CD14-positive monocyte (primary cell): ENCODE data around the gene NVL. TPM values are rescaled to one million over a fixed set of nuclear protein-coding genes. Genes with fewer than 3 reads are reported as not detected.

Source experiments
- DNase-seq, 3 donors: peaks; one replicate each; pipeline ENCODE4 v3.0.0-alpha.2; 2011 to 2022
- H2AFZ ChIP-seq: 2 replicates; pipeline ENCODE4 v1.6.0; 2012; ENCODE audit warnings: mild to moderate bottlenecking, low read depth, low read length, inconsistent platforms; ENCODE audit not compliant: insufficient read depth, poor library complexity, severe bottlenecking
- H3K27ac ChIP-seq, 2 donors: 1 replicate in 1 of 2; 2 replicates in 1 of 2; pipeline ENCODE4 v1.5.1; 2012 to 2013; ENCODE audit warnings: low read length in 2 of 2, control low read depth in 1 of 2, inconsistent platforms in 1 of 2, low read depth in 1 of 2, mild to moderate bottlenecking in 1 of 2
- H3K27me3 ChIP-seq, 2 donors: one replicate each; pipeline versions ENCODE4 v1.6.0 to v1.6.1; 2011 to 2013; ENCODE audit warnings: low read length in 2 of 2; ENCODE audit not compliant: control insufficient read depth in 2 of 2, insufficient read depth in 2 of 2
- H3K36me3 ChIP-seq, 2 donors: replicated peaks in 1 of 2; 1 replicate in 1 of 2; 2 replicates in 1 of 2; pipeline versions ENCODE4 v1.5.1 to v1.6.1; 2012 to 2013; ENCODE audit warnings: low read length in 2 of 2, control low read depth in 1 of 2, inconsistent platforms in 1 of 2, mild to moderate bottlenecking in 1 of 2; ENCODE audit not compliant: insufficient read depth in 2 of 2, control insufficient read depth in 1 of 2
- H3K4me1 ChIP-seq, 2 donors: 1 replicate in 1 of 2; 2 replicates in 1 of 2; pipeline versions ENCODE4 v1.5.1 to v1.6.1; 2012 to 2013; ENCODE audit warnings: low read length in 2 of 2, control low read depth in 1 of 2, inconsistent platforms in 1 of 2, mild to moderate bottlenecking in 1 of 2, moderate library complexity in 1 of 2; ENCODE audit not compliant: insufficient read depth in 2 of 2, control insufficient read depth in 1 of 2
- H3K4me2 ChIP-seq: replicated peaks from 2 replicates; pipeline ENCODE3; 2012; ENCODE audit warnings: low read length, moderate library complexity, mild to moderate bottlenecking; ENCODE audit not compliant: poor library complexity, severe bottlenecking; ENCODE audit errors: extremely low read depth
- H3K4me3 ChIP-seq, 3 experiments: fragments of 200-600 bp in 1 of 3; sonication (generic) in 1 of 3; replicated peaks in 1 of 3; 1 replicate in 2 of 3; 2 replicates in 1 of 3; pipeline ENCODE4 v1.5.1; 2011 to 2013; ENCODE audit warnings: low read length in 3 of 3, mild to moderate bottlenecking in 3 of 3, control low read depth in 2 of 3, low read depth in 2 of 3, inconsistent platforms in 1 of 3, moderate library complexity in 1 of 3
- H3K79me2 ChIP-seq: 2 replicates; pipeline ENCODE4 v1.6.0; 2012; ENCODE audit warnings: mild to moderate bottlenecking, control low read depth, inconsistent platforms, low read length, moderate library complexity; ENCODE audit not compliant: insufficient read depth
- H3K9ac ChIP-seq: 2 replicates; pipeline ENCODE4 v1.6.0; 2017; ENCODE audit warnings: low read length, mild to moderate bottlenecking; ENCODE audit not compliant: insufficient read depth, poor library complexity, severe bottlenecking
- H3K9me3 ChIP-seq, 2 donors: replicated peaks in 1 of 2; 1 replicate in 1 of 2; 2 replicates in 1 of 2; pipeline versions ENCODE4 v1.5.1 to v1.6.1; 2012 to 2013; ENCODE audit warnings: low read length in 2 of 2, control low read depth in 1 of 2; ENCODE audit not compliant: control insufficient read depth in 1 of 2, insufficient read depth in 1 of 2
- H4K20me1 ChIP-seq: 2 replicates; pipeline ENCODE4 v1.6.0; 2012; ENCODE audit warnings: mild to moderate bottlenecking, low read length, control low read depth, moderate library complexity; ENCODE audit not compliant: insufficient read depth
- H3K27ac Mint-ChIP-seq, 7 donors: one replicate each; pipeline ENCODE4 v1.8.0; 2020; ENCODE audit warnings: mild to moderate bottlenecking in 7 of 7, mixed read lengths in 7 of 7, moderate library complexity in 6 of 7, inconsistent platforms in 2 of 7
- H3K27me3 Mint-ChIP-seq, 3 donors: one replicate each; pipeline ENCODE4 v1.8.0; 2021 to 2022; ENCODE audit warnings: low read depth in 3 of 3, mild to moderate bottlenecking in 3 of 3, mixed read lengths in 3 of 3, moderate library complexity in 3 of 3, inconsistent platforms in 1 of 3
- H3K36me3 Mint-ChIP-seq, 2 donors: one replicate each; pipeline ENCODE4 v1.8.0; 2020; ENCODE audit warnings: mixed read lengths in 2 of 2, inconsistent platforms in 1 of 2, mild to moderate bottlenecking in 1 of 2
- H3K4me1 Mint-ChIP-seq: one replicate; pipeline ENCODE4 v1.8.0; 2020; ENCODE audit warnings: mild to moderate bottlenecking, mixed read lengths
- H3K4me3 Mint-ChIP-seq, 2 donors: one replicate each; pipeline ENCODE4 v1.8.0; 2020; ENCODE audit warnings: mild to moderate bottlenecking in 2 of 2, mixed read lengths in 2 of 2, moderate library complexity in 1 of 2
- H3K9me3 Mint-ChIP-seq, 7 donors: one replicate each; pipeline ENCODE4 v1.8.0; 2020 to 2022; ENCODE audit warnings: mixed read lengths in 7 of 7, mild to moderate bottlenecking in 6 of 7, moderate library complexity in 6 of 7, inconsistent platforms in 2 of 7
- WGBS: methylation state at CpG from one replicate; pipeline ENCODE4 v1.1.5; 2013; ENCODE audit warnings: missing lambda C conversion rate; ENCODE audit not compliant: insufficient coverage; 5-methylcytosine and 5-hydroxymethylcytosine counted together
- intact Hi-C, 2 donors: fragments of 100-400 bp; cut with micrococcal nuclease; formaldehyde crosslinking; loops; one replicate each; pipeline versions ENCODE4 v1.15.0 to v1.15.1; 2023
- polyA plus RNA-seq, 3 donors: library from polyadenylated mRNA; depleted of rRNA in 1 of 3; unstranded in 2 of 3; stranded (reverse) in 1 of 3; fragments of 300-500 nt in 2 of 3; fragments of >200 nt in 1 of 3; fragmentation: Illumina TruSeq in 2 of 3; gene quantifications; 1 replicate in 2 of 3; 2 replicates in 1 of 3; pipeline ENCODE4 v1.2.3, GENCODE V29; 2012 to 2021
- TF ChIP-seq, protein P1 (sequence below): fragments of 200-600 bp; IDR thresholded peaks from one replicate; pipeline ENCODE4 v1.8.0; 2022; ENCODE audit warnings: antibody characterized with exemption, mild to moderate bottlenecking

The NVL gene
- polyA plus RNA-seq, 3 donors = 8.4 to 12.6 (median 9.6) TPM

DNA sequence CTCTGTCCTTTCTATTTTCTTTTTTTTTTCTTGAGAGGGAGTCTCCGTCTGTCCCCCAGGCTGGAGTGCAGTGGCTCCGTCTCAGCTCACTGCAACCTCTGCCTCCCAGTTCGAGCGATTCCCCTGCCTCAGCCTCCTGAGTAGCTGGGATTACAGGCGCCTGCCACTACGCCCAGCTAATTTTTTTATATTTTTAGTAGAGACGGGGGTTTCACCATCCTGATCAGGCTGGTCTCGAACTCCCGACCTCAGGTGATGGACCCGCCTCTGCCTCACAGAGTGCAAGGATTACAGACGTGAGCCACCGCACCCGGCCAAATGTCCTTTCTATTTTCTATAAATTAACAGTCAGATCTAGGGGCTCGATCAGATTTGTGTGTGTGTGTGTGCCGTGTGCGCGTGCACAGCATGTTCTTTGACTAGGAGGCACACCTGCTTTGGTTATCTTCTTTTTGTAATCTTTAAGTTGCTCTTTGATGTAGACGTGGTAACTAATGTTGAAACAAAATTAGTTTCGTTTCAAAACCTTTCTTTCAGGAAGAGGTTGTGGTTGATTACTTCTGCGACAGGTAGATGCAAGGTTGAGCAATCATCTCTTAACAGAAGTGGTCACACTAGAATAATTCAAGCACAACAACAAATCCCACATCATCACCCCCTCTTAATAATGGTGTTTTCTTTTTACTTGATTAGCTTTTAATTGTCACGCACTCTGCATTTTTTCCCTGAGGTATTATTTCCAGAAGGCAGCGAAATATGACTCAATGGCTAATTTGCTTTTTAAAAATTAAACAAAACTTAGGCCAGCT, 147.7 kb downstream of the NVL start:
- 90% methylated on average over 4 of the region's 22 CpGs for WGBS
- Histone ChIP-seq H3K79me2 (peaks cover 41% of the 10 kb centered on the region), H3K36me3 (peaks cover 0 to 6% of the 10 kb centered on the region in 2 donors), H3K27me3 (no peaks in the 10 kb centered on the region), H3K4me3 (peak overlapping the region; percentile 63 to 91 (median 84)), H3K27ac (peak overlapping the region; percentile 70 to 91), H3K4me2 (peak overlapping the region; percentile 93), H3K4me1 (peaks cover 27 to 33% of the 10 kb centered on the region in 2 donors), H4K20me1 (peaks cover 38% of the 10 kb centered on the region), H2AFZ (peak overlapping the region; percentile 92), H3K9me3 (no peaks in the 10 kb centered on the region), H3K9ac (peak overlapping the region; percentile 95)
- intact Hi-C loops = loop anchor here in 1 of 2 donors (5.0 kb wide), 1 partner anchor 35 kb away; no protein-coding TSS in a partner anchor
- DNase-seq = peak in 1 of 3 donors; percentile 8
- Mint-ChIP-seq H3K36me3 (peaks cover 5 to 19% of the 10 kb centered on the region in 2 donors), H3K9me3 (no peaks in the 10 kb centered on the region), H3K4me1 (peaks cover 32% of the 10 kb centered on the region), H3K4me3 (peak overlapping the region; percentile 87 to 94), H3K27ac (peak overlapping the region; percentile 52 to 91 (median 75)), H3K27me3 (peaks cover 0 to 1% (median 1%) of the 10 kb centered on the region in 3 donors)
- TF ChIP-seq, protein P1, sequence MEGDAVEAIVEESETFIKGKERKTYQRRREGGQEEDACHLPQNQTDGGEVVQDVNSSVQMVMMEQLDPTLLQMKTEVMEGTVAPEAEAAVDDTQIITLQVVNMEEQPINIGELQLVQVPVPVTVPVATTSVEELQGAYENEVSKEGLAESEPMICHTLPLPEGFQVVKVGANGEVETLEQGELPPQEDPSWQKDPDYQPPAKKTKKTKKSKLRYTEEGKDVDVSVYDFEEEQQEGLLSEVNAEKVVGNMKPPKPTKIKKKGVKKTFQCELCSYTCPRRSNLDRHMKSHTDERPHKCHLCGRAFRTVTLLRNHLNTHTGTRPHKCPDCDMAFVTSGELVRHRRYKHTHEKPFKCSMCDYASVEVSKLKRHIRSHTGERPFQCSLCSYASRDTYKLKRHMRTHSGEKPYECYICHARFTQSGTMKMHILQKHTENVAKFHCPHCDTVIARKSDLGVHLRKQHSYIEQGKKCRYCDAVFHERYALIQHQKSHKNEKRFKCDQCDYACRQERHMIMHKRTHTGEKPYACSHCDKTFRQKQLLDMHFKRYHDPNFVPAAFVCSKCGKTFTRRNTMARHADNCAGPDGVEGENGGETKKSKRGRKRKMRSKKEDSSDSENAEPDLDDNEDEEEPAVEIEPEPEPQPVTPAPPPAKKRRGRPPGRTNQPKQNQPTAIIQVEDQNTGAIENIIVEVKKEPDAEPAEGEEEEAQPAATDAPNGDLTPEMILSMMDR = no peak

DNA sequence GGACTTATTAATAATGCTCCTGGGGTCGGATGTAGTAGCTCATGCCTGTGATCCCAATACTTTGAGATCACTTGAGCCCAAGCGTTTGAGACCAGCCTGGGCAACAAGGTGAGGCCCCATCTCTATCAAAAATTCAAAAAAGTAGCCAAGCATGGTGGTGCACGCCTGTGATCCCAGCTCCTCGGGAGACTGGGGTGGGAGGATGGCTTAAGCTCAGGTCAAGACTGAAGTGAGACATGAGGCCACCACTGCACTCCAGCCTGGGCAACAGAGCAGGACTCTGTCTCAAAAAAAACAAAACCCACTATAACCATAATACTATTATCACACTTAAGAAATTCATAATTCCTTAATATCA, 148.5 kb downstream of the NVL start:
- H3K79me2 ChIP-seq = peaks cover 33% of the 10 kb centered on the region
- peaks cover 0 to 2% (median 1%) of the 10 kb centered on the region in 3 donors for H3K27me3 Mint-ChIP-seq
- no peak overlapping the region for H2AFZ ChIP-seq
- no peak overlapping the region for H3K4me3 ChIP-seq
- peaks cover 0 to 3% of the 10 kb centered on the region in 2 donors for H3K36me3 ChIP-seq
- H3K27ac Mint-ChIP-seq = no peak overlapping the region
- no peaks in the 10 kb centered on the region for H3K9me3 ChIP-seq
- H3K4me3 Mint-ChIP-seq = no peak overlapping the region
- TF ChIP-seq, protein P1 = no peak
- no peak for DNase-seq
- no peak overlapping the region for H3K27ac ChIP-seq
- peaks cover 29% of the 10 kb centered on the region for H4K20me1 ChIP-seq
- H3K36me3 Mint-ChIP-seq = peaks cover 0 to 13% of the 10 kb centered on the region in 2 donors
- H3K4me1 ChIP-seq = peaks cover 27 to 33% of the 10 kb centered on the region in 2 donors
- no peaks in the 10 kb centered on the region for H3K9me3 Mint-ChIP-seq
- intact Hi-C loops = loop anchor here in 1 of 2 donors (5.0 kb wide), 1 partner anchor 36 kb away; no protein-coding TSS in a partner anchor
- peaks cover 29% of the 10 kb centered on the region for H3K4me1 Mint-ChIP-seq
- H3K4me2 ChIP-seq = no peak overlapping the region
- no peaks in the 10 kb centered on the region for H3K27me3 ChIP-seq
- H3K9ac ChIP-seq = no peak overlapping the region
- WGBS = 100% methylated on average over 2 of the region's 4 CpGs
